Adrenal gland (tissue), 12 donors: ENCODE data around the gene C2CD4B. TPM values are rescaled to one million over a fixed set of nuclear protein-coding genes. Genes with fewer than 3 reads are reported as not detected.

Source experiments
- DNase-seq, 7 donors: peaks; one replicate each; pipeline ENCODE4 v3.0.0-alpha.2; 2019 to 2020
- H3K27ac ChIP-seq, 5 donors: fragments of 200-600 bp; sonication (generic) in 4 of 5; 1 replicate in 3 of 5; 2 replicates in 2 of 5; pipeline versions ENCODE4 v1.5.1 to v1.8.0; 2016 to 2020; ENCODE audit warnings: mild to moderate bottlenecking in 1 of 5
- H3K27me3 ChIP-seq: fragments of 200-600 bp; 2 replicates; pipeline ENCODE4 v1.8.0; 2021
- H3K36me3 ChIP-seq, 2 donors: fragments of 200-600 bp; replicated peaks in 1 of 2; 1 replicate in 1 of 2; 2 replicates in 1 of 2; pipeline versions ENCODE4 v1.5.1 to v1.8.0; 2018 to 2022
- H3K4me1 ChIP-seq, 2 donors: fragments of 200-600 bp; replicated peaks in 1 of 2; 1 replicate in 1 of 2; 2 replicates in 1 of 2; pipeline versions ENCODE4 v1.5.1 to v1.8.0; 2018 to 2021
- H3K4me3 ChIP-seq, 4 donors: fragments of 200-600 bp; sonication (generic) in 3 of 4; one replicate each; pipeline ENCODE4 v1.5.1; 2016 to 2018
- H3K9me3 ChIP-seq, 3 donors: fragments of 200-600 bp; sonication (generic) in 1 of 3; replicated peaks in 1 of 3; 1 replicate in 2 of 3; 2 replicates in 1 of 3; pipeline versions ENCODE4 v1.5.1 to v1.8.0; 2016 to 2021
- CTCF ChIP-seq, 6 experiments: fragments of 450-650 bp in 4 of 6; fragments of 200-600 bp in 2 of 6; sonication (generic) in 1 of 6; IDR thresholded peaks; 1 replicate in 5 of 6; 2 replicates in 1 of 6; pipeline versions ENCODE4 v1.5.1 to v1.8.0; 2016 to 2021; ENCODE audit warnings: antibody characterized with exemption in 6 of 6, mild to moderate bottlenecking in 2 of 6, moderate library complexity in 1 of 6
- POLR2A ChIP-seq, 2 donors: fragments of 450-650 bp; IDR thresholded peaks; one replicate each; pipeline ENCODE4 v1.6.1; 2017; ENCODE audit warnings: antibody characterized with exemption in 2 of 2, mild to moderate bottlenecking in 2 of 2, moderate library complexity in 1 of 2
- WGBS, 4 donors: extraction: QIAGEN DNeasy Blood & Tissue Kit in 2 of 4; methylation state at CpG; one replicate each; pipeline versions ENCODE4 v1.1.5 to v1.1.7; 2013 to 2017; 5-methylcytosine and 5-hydroxymethylcytosine counted together
- intact Hi-C, 2 donors: fragments of 100-400 bp; cut with DNase I; formaldehyde crosslinking; loops; one replicate each; pipeline versions ENCODE4 v1.14.1 to v1.15.0; 2022 to 2023
- polyA plus RNA-seq, 3 donors: library from polyadenylated mRNA; stranded (reverse); fragments of 200-250 nt in 2 of 3; fragments of 350-450 nt in 1 of 3; fragmentation: Illumina TruSeq in 1 of 3; extraction: RNeasy Lipid Tissue Mini Kit (QIAGEN cat#74804) in 1 of 3; gene quantifications; one replicate each; pipeline ENCODE4 v1.2.3, GENCODE V29; 2013 to 2014
- total RNA-seq, 9 donors: library from RNA; depleted of rRNA in 4 of 9; stranded (reverse); fragments of >200 nt in 4 of 9; fragments of 120-200 nt in 1 of 9; fragmentation: NEBNext Ultra II Directional in 1 of 9; extraction: Animal tissue kit (Norgen Biotek cat#: 25700) in 1 of 9; gene quantifications; one replicate each; pipeline versions ENCODE4 v1.1.0 to v1.2.4, GENCODE V29; 2013 to 2023
- donor health status: healthy with polysubstance abuse.
- donor health status: Bipolar disorder and iron deficiency.
- donor health status: DM: yes; HTN: yes; CAD: no.
- donor health status: DM: no; HTN: no; CAD: no.
- donor health status: DM: no; HTN: no; CAD: no.
- donor health status: DM: yes; HTN: yes; CAD: no.

C2CD4B gene
- total and polyA plus RNA-seq, 12 donors = 0.61 to 3.6 (median 1.3) TPM; not detected in 3

GRCh38 chr15:62171882-62172281 lies 6.8 kb upstream of the C2CD4B start:
- Histone ChIP-seq H3K4me3 (no peak overlapping the region), H3K27me3 (no peaks in the 10 kb centered on the region), H3K4me1 (no peaks in the 10 kb centered on the region), H3K27ac (no peak overlapping the region), H3K9me3 (no peaks in the 10 kb centered on the region), H3K36me3 (no peaks in the 10 kb centered on the region)
- DNase-seq = peak in 1 of 7 donors; percentile 4
- no peak for TF ChIP-seq POLR2A (IDR thresholded peaks at IDR 0.05)
- intact Hi-C loops = no loop called here
- 54 to 70% (median 63%) methylated on average over 7 of the region's 7 CpGs for WGBS, 4 donors

GRCh38 chr15:62165793-62166375 lies 799 bp upstream of the C2CD4B start:
- intact Hi-C loops = no loop called here
- Histone ChIP-seq H3K27ac (no peak overlapping the region), H3K9me3 (no peaks in the 10 kb centered on the region), H3K4me3 (no peak overlapping the region), H3K27me3 (peaks cover 35% of the 10 kb centered on the region), H3K4me1 (no peaks in the 10 kb centered on the region), H3K36me3 (no peaks in the 10 kb centered on the region)
- no peak for DNase-seq
- WGBS, 4 donors = 57 to 67% (median 63%) methylated on average over 11 of the region's 11 CpGs
- TF ChIP-seq CTCF (IDR thresholded peaks at IDR 0.05) = no peak
- no peak for TF ChIP-seq POLR2A (IDR thresholded peaks at IDR 0.05)

- 1 to 6% (median 3%) methylated on average over 12 to 98 of the region's 98 CpGs for WGBS, 4 donors
- Histone ChIP-seq H3K4me1 (no peaks in the 10 kb centered on the region), H3K4me3 (peak overlapping the region in 1 of 4 donors; percentile 42), H3K27me3 (peaks cover 47% of the 10 kb centered on the region), H3K36me3 (no peaks in the 10 kb centered on the region), H3K27ac (peak overlapping the region in 2 of 5 donors; percentile 28 to 54), H3K9me3 (no peaks in the 10 kb centered on the region)
- TF ChIP-seq POLR2A (IDR thresholded peaks at IDR 0.05) = no peak
- no peak for TF ChIP-seq CTCF (IDR thresholded peaks at IDR 0.05)
- intact Hi-C loops = no loop called here
- no peak for DNase-seq
Measured at GRCh38 chr15:62164396-62165103, 535 bp downstream of the C2CD4B start.

GRCh38 chr15:62164014-62164395 lies 1.1 kb downstream of the C2CD4B start:
- WGBS, 4 donors = 0 to 3% (median 2%) methylated on average over 5 to 52 of the region's 52 CpGs; no CpG with 5 or more reads in 1 of the 4 donors
- Histone ChIP-seq H3K4me1 (no peaks in the 10 kb centered on the region), H3K27me3 (peaks cover 47% of the 10 kb centered on the region), H3K4me3 (peak overlapping the region in 1 of 4 donors; percentile 42), H3K36me3 (no peaks in the 10 kb centered on the region), H3K9me3 (no peaks in the 10 kb centered on the region), H3K27ac (peak overlapping the region in 2 of 5 donors; percentile 28 to 54)
- DNase-seq = no peak
- TF ChIP-seq POLR2A (IDR thresholded peaks at IDR 0.05) (no peak), CTCF (IDR thresholded peaks at IDR 0.05) (no peak)
- intact Hi-C loops = no loop called here
